ENCODE data around the gene POLR3B. TPM values are rescaled to one million over a fixed set of nuclear protein-coding genes. Genes with fewer than 3 reads are reported as not detected.

POLR3B gene
- total RNA-seq, 4 donors from 2014 or later: 9.6 to 14.6 (median 12.6) TPM

DNA sequence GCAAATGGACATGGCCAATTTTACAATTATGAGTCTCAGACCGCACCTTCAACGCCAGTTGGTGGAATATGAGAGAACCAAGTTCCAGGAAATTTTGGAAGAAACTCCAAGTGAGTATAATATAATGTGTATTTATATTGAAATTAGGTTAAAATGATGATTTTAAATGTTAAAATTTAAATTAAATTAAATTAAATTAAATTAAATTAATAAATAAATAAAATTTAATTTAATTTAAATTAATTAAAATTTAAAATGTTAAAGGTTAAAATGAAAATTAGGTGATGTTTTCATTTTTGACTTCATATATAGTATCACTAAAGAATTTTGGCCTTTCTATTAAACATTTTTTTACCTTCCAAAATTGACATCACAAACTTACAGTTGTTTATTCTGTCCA, 34.0 kb upstream of the POLR3B start:
- DNase-seq (ENCODE audit: low spot score in 2 of 2): no peak
- WGBS: 98% methylated on average over 2 of the region's 2 CpGs

DNA sequence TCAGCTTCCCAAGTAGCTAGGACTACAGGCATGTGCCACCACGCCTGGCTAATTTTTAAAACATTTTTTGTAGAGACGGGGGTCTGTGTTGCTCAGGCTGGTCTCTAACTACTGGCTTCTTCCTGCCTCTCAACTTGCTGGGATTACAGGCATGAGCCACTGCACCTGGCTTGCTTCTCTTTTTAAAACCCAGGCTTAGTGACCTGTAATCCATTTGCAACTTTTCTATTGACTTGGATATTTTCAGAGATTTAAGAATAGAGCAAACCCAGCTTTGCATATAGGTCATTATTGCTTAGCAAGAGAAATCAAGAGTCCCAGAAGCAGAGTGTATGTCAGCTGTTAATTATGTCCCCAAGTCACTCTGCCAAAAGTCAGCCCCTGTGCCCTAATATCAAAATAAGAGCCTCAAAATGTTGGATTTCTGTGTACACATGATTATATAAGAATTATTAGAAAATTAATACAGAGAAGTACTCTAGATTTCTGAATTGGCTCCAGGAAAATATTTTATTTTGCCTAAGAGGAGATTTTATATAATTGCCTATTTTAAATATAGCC, 30.2 kb upstream of the POLR3B start:
- WGBS: 76% methylated on average over 2 of the region's 2 CpGs
- TF ChIP-seq, protein P1, sequence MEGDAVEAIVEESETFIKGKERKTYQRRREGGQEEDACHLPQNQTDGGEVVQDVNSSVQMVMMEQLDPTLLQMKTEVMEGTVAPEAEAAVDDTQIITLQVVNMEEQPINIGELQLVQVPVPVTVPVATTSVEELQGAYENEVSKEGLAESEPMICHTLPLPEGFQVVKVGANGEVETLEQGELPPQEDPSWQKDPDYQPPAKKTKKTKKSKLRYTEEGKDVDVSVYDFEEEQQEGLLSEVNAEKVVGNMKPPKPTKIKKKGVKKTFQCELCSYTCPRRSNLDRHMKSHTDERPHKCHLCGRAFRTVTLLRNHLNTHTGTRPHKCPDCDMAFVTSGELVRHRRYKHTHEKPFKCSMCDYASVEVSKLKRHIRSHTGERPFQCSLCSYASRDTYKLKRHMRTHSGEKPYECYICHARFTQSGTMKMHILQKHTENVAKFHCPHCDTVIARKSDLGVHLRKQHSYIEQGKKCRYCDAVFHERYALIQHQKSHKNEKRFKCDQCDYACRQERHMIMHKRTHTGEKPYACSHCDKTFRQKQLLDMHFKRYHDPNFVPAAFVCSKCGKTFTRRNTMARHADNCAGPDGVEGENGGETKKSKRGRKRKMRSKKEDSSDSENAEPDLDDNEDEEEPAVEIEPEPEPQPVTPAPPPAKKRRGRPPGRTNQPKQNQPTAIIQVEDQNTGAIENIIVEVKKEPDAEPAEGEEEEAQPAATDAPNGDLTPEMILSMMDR (IDR thresholded peaks at IDR 0.05): no peak
- no peak for TF ChIP-seq EP300 (IDR thresholded peaks at IDR 0.05)
- TF ChIP-seq POLR2AphosphoS5 (IDR thresholded peaks at IDR 0.05): no peak
- TF ChIP-seq POLR2A (IDR thresholded peaks at IDR 0.05): no peak
- H3K4me3 ChIP-seq: no peak overlapping the region
- H3K27me3 ChIP-seq: no peaks in the 10 kb centered on the region
- peaks cover 14% of the 10 kb centered on the region for H3K4me1 ChIP-seq
- H3K36me3 ChIP-seq: peaks cover 67% of the 10 kb centered on the region
- no peak overlapping the region for H3K27ac ChIP-seq
- no peak for DNase-seq (ENCODE audit: low spot score in 2 of 2)
- no peaks in the 10 kb centered on the region for H3K9me3 ChIP-seq

More for the DNA sequence above, 34.0 kb upstream of the POLR3B start:
- H3K9me3 ChIP-seq: no peaks in the 10 kb centered on the region
- H3K4me1 ChIP-seq: peaks cover 3% of the 10 kb centered on the region
- no peak overlapping the region for H3K4me3 ChIP-seq
- H3K27me3 ChIP-seq: no peaks in the 10 kb centered on the region
- TF ChIP-seq POLR2AphosphoS5 (IDR thresholded peaks at IDR 0.05) (no peak), POLR2A (IDR thresholded peaks at IDR 0.05) (no peak), EP300 (IDR thresholded peaks at IDR 0.05) (no peak)
- TF ChIP-seq, protein P1 (IDR thresholded peaks at IDR 0.05): no peak
- H3K27ac ChIP-seq: no peak overlapping the region
- peaks cover 82% of the 10 kb centered on the region for H3K36me3 ChIP-seq

DNA sequence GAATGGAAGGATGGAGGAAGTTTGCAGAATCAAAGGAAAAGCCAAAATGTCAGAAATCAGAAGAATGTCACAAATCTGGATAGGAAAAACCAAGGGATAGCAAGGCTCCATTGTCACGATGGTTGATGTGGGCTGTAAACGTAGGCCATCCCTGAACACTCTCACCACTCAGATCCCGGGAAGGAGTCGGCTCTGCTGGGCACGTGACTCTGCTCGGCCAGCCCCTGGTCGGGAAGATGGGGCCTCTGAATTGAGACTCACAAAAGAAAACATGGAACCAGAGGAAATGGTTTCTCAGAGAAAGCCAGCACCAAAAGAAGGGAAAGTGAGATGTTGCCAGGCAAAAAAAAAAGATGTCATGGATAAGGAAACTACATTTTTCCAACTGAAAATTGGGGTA, 28.8 kb upstream of the POLR3B start:
- DNase-seq (ENCODE audit: low spot score in 2 of 2): no peak
- Histone ChIP-seq H3K27ac (peak overlapping the region; percentile 58), H3K27me3 (no peaks in the 10 kb centered on the region), H3K4me1 (peaks cover 14% of the 10 kb centered on the region), H3K9me3 (no peaks in the 10 kb centered on the region), H3K36me3 (peaks cover 59% of the 10 kb centered on the region), H3K4me3 (no peak overlapping the region)
- 83% methylated on average over 7 of the region's 7 CpGs for WGBS
- TF ChIP-seq POLR2A (IDR thresholded peaks at IDR 0.05) (no peak), EP300 (IDR thresholded peaks at IDR 0.05) (no peak), POLR2AphosphoS5 (IDR thresholded peaks at IDR 0.05) (no peak)
- TF ChIP-seq, protein P1 (IDR thresholded peaks at IDR 0.05): no peak

DNA sequence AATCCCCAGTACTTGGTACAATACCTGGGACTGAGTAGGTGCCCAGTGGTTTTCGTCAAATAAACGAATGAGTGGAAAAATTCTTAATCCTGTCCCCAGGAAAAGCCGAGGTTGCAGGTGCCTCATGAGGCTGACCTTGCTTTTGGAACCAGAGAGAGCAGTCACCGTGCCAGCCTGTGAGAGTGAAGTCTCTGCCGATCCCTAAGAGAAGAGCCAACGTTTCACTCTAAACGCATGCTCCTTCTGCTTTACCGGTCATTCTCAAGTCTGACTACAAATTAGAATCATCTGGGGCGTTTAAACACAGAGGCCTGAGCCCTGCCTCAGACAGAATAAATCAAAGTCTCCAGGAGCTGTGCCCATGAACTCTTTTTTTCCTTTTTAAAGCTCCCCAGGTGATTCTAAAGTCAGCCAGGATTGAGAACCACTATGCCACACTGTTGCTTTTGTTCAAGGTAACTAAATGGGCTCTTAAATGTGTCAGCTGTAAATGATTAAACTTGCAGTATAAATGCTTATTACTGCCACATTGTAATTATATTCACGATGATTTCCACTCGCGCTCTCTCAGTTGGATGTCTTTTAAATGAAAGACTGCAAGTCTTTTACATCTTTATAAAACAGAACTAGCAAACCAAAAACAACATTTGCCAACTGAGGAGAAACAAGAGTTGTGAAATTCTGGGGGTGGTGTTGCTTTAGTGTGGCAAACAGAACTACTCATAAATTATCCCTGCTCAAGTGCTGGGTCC, 28.1 kb upstream of the POLR3B start:
- Histone ChIP-seq H3K4me1 (peaks cover 14% of the 10 kb centered on the region), H3K27me3 (no peaks in the 10 kb centered on the region), H3K36me3 (peaks cover 53% of the 10 kb centered on the region), H3K9me3 (no peaks in the 10 kb centered on the region), H3K27ac (peak overlapping the region; percentile 58), H3K4me3 (no peak overlapping the region)
- 58% methylated on average over 12 of the region's 12 CpGs for WGBS
- TF ChIP-seq, protein P1 (IDR thresholded peaks at IDR 0.05): no peak
- TF ChIP-seq POLR2AphosphoS5 (IDR thresholded peaks at IDR 0.05) (no peak), POLR2A (IDR thresholded peaks at IDR 0.05) (no peak), EP300 (IDR thresholded peaks at IDR 0.05) (no peak)
- DNase-seq (ENCODE audit: low spot score in 2 of 2): no peak

DNA sequence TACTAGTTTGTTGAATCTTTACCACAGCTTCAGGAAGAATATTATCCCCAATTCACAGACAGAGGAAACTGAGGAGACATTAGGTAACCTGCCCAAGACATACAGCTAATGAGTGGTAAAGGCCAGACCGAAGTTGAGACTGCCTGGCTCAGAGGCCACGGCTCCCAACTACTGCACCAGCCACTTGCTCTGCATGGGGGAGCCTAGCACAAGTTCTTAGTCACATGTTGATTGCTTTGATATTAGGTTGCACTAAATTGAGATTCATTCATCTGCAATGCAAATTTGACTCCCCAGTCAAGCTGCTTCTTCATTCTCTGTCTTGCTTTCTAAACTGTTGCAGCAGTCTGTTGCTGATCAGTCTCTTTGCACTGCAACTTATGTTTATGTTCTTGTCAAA, 25.9 kb upstream of the POLR3B start:
- 78% methylated on average over 2 of the region's 2 CpGs for WGBS
- TF ChIP-seq EP300 (IDR thresholded peaks at IDR 0.05): no peak
- TF ChIP-seq, protein P1 (IDR thresholded peaks at IDR 0.05): no peak
- no peak for TF ChIP-seq POLR2AphosphoS5 (IDR thresholded peaks at IDR 0.05)
- no peak for TF ChIP-seq POLR2A (IDR thresholded peaks at IDR 0.05)
- peaks cover 26% of the 10 kb centered on the region for H3K4me1 ChIP-seq
- no peaks in the 10 kb centered on the region for H3K27me3 ChIP-seq
- no peak overlapping the region for H3K27ac ChIP-seq
- no peak for DNase-seq (ENCODE audit: low spot score in 2 of 2)
- peaks cover 39% of the 10 kb centered on the region for H3K36me3 ChIP-seq
- no peaks in the 10 kb centered on the region for H3K9me3 ChIP-seq
- no peak overlapping the region for H3K4me3 ChIP-seq
